HG03196 (cell line): Measurements from ENCODE around the gene PTPRT.

Experiments
- ATAC-seq: cut with Tn5 transposase; IDR thresholded peaks from one replicate; pipeline ENCODE4 v1.9.1; 2021; ENCODE audit not compliant: unreplicated experiment

Gene PTPRT

DNA sequence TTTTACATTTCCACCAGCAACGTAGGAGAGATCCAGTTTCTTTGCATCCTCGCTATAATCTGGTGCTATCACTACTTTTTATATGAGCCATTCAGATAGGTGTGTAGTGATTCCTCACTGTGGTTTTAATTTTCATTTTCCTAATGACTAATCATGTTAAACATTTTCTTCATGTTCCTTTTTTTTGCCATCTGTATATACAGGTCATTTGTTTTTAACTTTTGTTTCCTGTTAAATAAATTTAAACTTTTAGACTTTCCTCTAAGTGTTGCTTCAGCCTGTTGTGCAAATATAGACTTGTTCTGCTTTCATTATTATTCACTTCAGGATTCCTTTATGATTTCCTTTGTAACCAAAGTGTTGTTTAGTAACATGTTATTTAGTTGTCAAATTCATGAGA is 697.4 kb downstream of the PTPRT start:
- peak; percentile 65 for ATAC-seq

DNA sequence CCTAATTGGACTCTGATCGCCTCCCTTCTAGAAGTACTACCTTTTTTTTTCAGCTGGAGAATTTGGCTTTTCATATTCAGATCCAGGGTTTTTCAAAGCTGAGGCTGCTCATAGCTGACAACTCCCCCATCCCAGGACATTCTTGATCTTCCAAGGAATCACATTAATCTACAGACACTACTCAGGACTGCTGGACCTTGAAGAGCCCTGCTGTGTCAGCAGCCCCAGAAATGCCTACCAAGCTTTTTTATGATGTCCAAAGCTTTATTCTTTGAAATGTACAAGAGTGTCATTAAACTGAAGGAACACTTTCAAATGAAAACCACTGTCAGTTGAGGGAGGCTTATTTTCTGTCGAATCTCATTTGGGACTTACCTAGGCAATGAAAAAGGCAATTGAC is 704.1 kb downstream of the PTPRT start:
- no peak for ATAC-seq

DNA sequence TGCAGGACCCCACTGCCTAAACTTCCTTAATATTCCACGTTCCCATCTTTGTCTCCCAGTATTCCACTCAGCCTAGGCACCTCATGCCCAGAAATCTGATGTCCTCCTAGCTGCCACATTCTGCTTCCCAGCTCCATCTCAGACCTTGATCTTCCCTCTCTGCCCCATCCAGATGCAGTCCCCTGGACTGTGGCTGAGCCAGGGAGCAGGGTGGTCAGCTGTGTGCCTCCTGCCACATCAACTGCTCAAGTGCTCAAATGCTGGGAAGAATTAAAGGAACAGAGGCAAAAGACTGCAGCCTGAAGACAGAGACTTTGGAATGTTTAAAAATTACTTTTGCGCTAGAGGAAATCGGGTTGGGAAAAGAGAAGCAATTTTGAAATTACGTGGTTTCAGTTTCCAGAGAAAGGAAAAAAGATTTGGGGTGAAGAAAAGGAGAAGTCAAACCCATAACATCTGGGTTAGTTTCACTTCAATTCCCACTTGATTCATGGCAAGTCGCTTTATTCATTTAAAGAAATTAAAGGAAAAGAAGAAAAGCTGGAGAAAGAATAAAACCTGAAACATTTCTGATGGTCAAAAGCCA is 704.8 kb downstream of the PTPRT start:
- no peak for ATAC-seq

DNA sequence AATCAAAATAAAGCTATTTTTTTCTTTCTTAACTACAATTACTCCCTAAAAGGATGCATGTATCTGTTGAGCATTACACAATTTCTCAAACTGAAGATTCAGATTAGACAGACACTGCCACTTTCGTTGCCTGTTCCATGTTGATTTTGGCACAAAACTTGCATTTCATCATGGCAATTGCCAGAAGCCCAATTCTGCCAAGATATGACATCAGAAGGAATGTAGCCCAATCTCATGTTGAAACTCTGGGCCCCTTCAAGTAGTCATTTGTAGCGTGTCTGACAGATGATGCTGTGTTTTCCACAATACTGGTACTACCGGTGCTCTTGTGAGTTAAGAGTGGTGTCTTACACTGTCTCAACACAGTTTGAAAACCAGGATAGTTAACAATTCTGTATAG is 705.4 kb downstream of the PTPRT start:
- ATAC-seq = no peak

DNA sequence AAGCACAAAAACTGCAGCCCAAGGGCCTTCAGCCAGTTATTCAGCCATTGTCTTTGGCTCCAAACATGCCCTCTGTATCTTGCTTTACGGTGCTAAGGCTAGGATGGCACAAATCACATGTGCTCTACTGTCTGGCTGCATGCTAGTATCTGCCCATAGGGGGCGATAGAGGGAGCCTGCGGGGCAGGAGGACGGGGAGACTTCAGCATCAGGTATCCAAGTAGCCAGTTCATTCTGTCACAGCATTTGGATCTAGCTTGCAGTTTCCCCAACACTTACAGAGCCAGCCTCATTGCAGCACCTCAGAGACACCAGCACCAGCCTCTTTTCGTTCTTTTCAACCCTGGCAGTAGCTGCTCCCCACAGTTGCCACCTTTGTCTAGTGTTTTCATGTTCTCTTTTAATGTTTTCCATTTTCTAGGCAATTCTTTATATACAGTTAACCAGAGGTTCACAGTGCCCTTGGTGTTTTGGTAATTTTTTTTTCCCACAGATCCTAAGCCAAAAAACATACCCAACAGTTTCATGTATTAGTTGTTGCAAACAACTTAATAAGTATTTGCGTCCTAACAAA is 705.9 kb downstream of the PTPRT start:
- no peak for ATAC-seq

DNA sequence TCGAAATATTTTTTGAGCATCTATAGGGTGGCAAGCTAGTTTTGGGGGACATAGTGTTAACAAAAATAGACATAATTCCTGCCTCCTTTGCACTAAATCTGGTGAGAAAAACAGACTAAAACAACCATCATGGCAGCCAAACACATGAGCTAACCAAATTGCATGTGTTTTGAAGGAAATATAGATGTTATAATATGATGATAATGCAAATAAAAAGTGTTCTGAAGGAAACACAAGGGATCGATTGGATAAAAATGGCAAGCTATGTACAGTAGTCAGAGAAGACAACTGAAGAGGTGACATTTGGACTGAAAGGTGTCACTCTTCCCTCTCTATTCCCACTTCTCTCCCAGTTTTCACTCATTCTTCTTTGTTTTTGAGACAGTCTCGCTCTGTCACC is 706.9 kb downstream of the PTPRT start:
- no peak for ATAC-seq

DNA sequence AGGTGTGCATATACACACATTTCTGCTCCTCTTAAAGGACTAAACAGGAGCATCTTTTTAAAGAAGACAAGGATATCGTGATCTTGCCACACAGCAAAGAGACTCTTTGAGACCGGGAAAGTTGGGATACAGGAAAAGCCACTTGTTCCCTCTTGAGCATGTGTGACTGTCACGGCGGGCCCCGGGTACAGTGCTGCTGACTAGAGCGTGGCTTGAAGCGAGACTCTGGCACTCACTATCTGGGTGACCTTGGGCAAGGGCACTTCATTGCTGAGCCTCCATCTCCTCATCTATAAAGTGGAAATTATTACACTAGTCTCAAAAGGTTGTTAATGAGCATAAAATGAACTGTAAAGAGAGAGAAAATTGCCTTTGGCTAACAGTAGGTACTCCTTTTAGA is 713.9 kb downstream of the PTPRT start:
- ATAC-seq = no peak

DNA sequence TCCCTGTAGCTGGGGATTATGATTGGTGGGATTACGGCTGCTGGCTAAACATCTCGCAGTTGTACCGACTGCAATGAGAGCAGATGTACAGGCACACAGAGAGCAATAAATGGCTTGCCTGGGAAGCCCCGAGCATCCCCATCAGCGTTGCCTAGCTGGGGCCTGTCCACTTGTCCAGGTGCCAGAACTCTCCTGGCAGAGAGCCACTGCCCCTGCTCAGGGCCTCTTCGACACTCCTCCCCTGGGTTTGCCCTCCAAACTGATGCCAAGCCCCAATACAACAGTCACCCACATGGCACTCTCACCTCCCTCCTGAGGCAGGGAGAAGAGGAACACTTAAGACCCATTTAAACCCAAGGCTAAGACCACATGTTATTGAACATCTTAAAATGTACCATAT is 715.1 kb downstream of the PTPRT start:
- no peak for ATAC-seq

DNA sequence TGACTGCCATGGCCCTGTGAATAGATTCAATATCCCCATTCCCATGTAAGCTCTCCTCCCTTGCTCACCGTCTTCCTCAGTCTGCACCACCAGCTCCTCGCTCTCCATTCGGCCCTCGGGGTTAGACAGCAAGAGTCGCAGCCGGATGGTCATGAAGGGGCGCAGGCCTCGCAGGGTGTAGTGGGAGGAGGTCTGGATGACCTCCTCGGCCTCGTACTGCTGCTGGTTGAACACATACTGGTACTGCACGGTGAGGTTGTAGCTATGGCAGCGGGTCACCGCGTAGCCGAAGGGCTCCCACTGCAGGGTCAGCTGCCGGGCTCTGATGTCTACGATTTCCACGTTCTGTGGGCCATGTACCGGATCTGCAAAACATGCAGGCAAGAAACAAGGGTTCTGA is 717.5 kb downstream of the PTPRT start:
- ATAC-seq = no peak

DNA sequence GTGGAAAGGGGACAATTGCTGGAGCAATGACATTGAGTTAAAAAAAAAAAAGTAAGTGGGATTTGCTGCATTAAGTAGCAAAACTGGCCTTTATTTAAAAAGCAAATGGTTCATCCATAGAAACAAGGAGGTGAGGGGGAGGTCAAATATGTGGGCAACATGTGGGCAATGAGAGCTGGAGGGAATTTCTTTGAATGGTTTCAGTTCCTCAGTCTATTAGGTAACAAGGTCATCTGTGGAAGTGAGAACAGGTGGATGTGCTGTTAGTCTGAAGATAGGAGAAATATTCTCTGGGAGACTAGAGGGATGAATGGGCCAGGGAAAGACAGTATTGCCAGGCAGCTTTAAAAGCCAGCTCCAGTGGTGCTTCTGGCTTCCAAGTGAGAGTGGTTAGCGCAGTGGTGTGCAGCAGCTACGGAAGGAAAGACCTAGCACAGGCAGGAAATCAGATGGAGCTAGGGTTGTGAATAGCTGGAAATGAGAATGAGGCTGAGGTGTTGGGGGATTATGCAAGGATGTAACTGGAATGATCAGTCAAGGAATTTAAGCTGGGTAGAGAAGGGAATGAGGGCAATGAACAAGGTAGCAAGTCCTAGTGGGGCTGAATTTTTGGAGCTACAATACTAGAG is 727.6 kb downstream of the PTPRT start:
- ATAC-seq = peak; percentile 67

DNA sequence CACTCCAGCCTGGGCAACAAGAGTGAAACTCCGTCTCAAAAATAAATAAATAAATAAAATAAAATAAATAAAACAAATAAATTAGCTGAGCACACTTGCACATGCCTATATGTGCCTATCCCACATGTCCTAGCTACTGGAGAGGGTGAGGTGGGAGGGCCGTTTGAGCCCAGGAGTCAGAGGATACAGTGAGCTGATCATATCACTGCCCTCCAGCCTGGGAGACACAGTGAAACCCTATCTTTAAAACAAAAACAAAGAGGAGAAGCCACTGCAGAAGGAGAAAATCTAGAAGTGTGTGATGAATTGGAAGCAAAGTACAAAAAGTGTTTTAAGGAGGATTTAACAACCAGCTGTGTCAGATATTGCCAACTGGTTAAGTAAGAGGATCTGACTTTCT is 728.4 kb downstream of the PTPRT start:
- ATAC-seq = no peak

DNA sequence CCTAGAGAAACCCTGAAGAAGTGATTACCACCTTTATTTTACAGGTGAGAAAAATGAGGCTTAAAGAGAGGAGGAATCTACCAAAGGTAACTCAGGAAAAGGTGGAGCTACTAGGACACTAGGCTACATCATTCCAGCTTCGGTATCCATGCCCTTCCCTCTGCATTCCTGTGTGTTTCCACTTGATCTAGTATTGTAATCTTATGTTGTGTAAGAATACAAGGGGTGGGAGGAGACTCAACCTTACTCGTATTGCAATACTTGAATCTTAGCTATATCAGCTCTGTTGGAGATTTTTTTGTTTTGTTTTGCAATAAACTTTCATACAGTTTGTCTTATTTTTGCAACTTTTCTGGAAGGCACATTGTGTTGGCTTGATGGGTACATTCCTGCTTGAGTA is 742.4 kb downstream of the PTPRT start:
- no peak for ATAC-seq

DNA sequence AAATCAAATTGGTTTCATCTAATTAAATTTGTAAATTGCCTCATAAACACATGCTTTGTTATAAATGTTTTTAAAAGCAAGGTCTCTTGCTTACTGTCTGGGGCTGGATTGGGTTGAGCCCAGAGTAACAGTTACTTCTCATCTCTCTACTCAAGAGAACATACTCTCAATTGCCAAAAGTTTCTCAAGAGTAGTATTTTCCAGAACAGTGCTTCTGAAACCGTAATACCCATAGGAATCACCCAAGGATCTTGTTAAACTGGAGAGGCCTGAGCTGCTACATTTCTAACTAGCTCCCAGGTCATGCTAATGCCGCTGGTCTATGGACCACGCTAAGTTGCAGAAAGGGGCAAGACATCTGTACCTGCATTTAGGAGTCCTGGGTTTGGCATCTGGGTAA is 744.9 kb downstream of the PTPRT start:
- ATAC-seq = no peak

DNA sequence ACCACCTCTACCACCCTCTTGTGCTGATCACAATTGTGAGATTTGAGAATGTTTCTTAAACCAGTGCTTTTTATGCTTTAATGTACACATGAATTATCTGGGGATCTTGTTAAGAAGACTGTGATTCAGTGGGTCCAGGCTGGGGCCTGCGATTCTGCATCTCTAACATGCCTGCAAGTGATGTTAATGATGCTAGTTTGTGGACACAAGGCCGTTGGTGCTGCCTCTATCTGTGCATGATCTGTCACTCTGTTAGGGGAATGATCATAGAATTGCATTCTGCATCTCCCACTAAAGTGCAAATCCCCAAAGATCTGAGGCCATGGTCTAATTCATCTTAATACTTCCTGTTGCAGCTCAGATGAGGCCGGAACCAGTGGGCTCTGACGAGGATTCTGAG is 746.5 kb downstream of the PTPRT start:
- ATAC-seq = no peak

DNA sequence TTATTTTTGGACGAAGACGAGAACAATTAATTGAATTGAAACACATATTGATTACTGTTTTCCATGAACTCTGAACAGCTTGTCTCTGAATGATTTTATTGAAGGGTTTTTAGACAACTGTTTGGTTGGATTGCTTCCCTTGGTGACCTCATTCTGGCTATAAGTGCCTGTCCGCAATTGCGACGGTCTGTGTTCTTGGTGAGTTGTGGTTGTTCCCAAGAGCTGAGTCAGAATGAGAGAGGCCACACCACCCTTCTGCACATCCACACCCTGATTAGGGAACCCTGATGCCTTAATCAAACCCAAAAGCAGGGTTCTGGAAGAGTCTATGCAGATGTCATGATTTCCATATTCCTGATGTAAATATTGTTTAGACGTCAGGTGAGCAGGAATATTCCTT is 747.0 kb downstream of the PTPRT start:
- no peak for ATAC-seq

DNA sequence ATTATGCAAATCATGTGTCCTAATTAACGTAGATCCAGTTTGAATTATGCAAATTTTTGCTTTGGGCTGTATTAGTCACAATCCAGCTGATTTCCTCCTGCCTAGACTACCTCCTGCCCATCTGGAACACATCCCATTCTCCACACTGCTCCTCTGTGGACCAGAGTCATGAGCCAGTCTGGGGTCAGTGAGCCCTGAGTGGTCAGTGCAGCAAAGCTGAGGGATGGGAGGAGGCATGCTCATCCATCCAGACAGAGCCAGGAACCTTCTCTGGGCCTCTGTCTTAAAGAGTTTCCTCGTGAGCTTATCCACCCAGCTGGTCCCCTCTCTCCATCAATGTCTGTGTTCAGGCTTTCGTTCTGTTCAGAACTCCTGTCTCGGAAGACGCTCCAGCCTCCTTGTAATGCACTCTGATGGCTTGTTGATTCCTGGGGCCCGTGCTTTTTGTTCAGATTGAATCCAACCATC is 747.8 kb downstream of the PTPRT start:
- ATAC-seq = no peak

DNA sequence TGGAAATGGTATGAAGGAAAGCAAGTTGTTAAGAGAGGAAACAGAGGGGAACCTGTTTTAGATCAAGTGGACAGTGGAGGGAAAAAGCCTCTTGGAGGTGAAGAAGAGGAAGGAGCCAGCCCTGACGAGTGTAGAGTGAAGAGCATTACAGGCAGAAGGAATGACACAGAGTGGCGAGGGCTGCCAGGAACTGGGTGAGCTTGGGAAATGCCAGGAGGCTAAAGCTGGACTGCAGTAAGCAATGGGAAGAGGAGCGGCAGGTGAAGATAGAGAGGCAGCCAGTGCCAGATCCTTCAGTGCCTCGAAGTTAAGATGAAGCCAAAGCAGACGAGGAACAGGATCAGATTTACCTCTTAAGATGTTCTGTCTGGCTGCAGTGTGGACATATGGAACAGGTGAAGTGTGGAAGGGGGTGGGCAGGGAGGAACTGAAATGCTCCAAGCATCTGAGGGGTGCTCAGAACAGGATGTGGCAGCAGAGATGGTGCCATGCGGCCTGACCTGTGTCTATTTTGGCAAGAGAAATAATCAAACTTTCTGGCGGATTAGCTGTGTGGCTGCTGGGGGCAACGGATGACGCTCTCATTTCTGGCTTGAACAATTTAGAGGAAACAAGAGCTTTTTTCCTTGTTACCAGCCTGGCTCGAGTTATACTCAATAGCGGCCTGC is 748.4 kb downstream of the PTPRT start:
- ATAC-seq = no peak

DNA sequence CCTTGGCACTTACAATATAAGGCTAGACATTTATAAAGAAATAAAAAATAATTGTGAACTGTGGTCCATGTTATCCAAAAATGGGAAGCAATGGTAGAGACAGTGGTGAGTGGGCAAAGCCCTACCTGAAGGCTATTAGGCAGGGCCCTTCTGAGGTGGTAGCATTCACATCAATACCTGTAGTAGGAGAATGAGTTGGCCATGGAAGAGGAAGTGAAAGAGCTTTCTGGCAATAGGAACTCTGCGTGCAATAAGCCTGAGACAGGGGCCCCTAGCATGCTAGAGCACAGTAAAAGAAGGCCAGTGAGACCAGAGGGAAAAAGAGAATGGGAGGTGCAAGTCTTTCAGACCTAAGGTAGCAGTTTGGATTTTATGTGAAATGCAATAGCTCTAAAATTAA is 754.5 kb downstream of the PTPRT start:
- peak; percentile 93 for ATAC-seq

DNA sequence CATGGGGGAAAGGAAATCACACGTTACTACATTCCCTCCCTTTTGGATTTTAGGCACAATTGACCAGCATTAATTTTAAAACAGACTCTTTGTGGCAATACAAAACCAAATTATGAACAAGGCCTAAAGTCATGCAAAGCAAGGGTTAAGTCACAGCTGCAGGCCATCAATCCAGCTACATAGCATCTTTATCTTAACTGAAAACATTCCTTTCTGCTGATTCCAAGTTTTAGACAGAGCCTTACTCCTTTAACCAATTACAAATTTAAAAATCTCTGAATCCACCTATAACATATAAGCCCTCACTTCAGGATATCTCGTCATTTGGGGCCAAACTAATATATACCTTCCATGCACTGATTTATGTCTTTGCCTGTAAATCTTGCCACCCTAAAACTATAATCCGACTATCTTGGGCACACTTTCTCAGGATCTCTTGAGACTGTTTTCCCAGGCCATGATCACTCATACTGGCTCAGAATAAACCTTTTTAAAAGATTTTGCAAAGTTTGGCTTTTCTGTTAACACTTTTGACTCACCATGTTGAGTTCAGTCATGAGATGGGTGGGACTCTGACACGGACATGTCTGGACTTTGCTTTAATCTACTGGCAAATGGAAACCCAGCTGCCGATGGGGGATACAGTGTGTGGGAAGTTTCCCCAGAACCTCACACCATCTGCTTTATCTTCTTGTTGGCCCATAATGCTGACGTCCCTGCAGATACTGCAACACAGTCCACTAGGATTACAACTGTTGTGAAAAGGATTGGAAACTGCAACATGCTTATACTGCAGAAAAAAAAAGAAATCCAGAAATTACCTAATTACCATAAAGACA is 757.0 kb downstream of the PTPRT start:
- no peak for ATAC-seq

DNA sequence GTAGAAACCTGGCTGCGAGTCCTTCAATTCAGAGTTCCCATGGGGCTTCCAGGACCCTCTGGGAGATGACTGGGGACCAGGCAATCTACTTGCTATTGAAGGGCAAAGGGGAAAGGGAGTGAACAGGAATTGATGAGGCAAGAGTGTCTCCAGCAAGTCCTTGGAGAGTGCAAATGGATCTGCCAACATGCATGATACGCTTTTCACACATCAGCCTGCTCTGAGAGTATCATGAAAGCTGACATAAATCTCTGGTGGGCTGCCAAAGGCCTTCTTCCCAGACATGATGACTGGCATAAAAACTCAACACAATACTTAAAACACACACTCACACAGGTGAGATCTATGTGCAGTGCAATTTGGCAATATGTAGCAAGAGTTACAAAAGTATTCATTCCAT is 759.1 kb downstream of the PTPRT start:
- ATAC-seq = no peak

DNA sequence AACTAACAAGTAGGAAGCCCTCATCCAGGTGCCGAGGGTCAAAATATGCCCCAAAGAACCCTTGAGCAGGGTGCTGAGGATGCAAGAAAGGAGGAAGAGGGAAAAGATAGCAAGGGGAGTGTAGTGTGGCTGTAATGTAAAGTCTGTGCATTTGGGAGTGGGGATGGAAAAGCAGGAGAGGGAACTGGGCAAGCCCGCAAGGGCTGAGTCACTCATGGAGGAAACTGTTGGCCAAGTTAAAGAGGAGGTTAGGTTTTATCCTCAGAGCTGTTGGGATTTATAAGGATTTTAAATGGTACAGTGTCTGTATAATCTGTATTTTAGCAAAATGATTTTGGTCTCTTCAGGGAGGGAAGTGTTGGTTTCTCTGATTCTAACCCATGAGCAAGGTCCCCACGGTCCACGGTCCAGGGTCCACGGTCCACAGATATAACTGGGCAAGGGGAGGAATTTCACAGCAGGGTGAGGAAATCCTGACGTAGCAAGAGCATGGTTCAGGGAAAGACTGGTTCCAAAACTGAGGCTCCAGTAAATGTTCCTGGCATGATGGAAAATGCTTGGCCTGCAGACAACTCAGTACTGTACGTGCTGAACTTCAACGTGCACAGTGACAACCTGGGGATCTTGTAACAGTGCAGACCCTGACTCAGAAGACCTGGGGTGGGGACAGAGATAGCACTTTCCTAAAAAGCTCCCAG is 759.8 kb downstream of the PTPRT start:
- no peak for ATAC-seq
